Neural crest cell (in vitro differentiated cells): ENCODE results near the gene POTEH. TPM values are rescaled to one million over a fixed set of nuclear protein-coding genes. Genes with fewer than 3 reads are reported as not detected.
"Not testable (repeated sequence)": the region's sequence is repeated elsewhere in the genome, so short reads cannot be mapped to it uniquely, and the experiment has no call there.

Source experiments
- DNase-seq: peaks from one replicate; pipeline ENCODE4 v3.0.0; 2021; ENCODE audit warnings: low read depth, mixed read lengths, low spot score
- H3K27ac Mint-ChIP-seq: one replicate; pipeline ENCODE4 v1.8.0; 2021; ENCODE audit warnings: mild to moderate bottlenecking, mixed read lengths; ENCODE audit not compliant: unreplicated experiment
- H3K27me3 Mint-ChIP-seq: 2 replicates; pipeline ENCODE4 v1.8.0; 2021; ENCODE audit warnings: low read depth, mild to moderate bottlenecking, mixed read lengths
- H3K36me3 Mint-ChIP-seq: 2 replicates; pipeline ENCODE4 v1.8.0; 2021; ENCODE audit warnings: low read depth, mild to moderate bottlenecking, mixed read lengths
- H3K4me1 Mint-ChIP-seq: 2 replicates; pipeline ENCODE4 v1.8.0; 2021; ENCODE audit warnings: mixed read lengths
- H3K4me3 Mint-ChIP-seq: one replicate; pipeline ENCODE4 v1.8.0; 2021; ENCODE audit warnings: mild to moderate bottlenecking, mixed read lengths
- H3K9me3 Mint-ChIP-seq: 2 replicates; pipeline ENCODE4 v1.8.0; 2021; ENCODE audit warnings: mixed read lengths
- total RNA-seq: library from RNA; stranded (reverse); gene quantifications from 2 replicates; pipeline ENCODE4 v1.2.1, GENCODE V29; 2021

POTEH gene
- total RNA-seq, 1 donor from 2014 or later, result not detected

- H3K27me3 Mint-ChIP-seq, H3K27ac Mint-ChIP-seq, DNase-seq, H3K9me3 Mint-ChIP-seq, H3K4me3 Mint-ChIP-seq, H3K4me1 Mint-ChIP-seq, H3K36me3 Mint-ChIP-seq: not testable (repeated sequence)
Measured at GRCh38 chr22:15688090-15688489, 1.7 kb upstream of the POTEH start.

GRCh38 chr22:15689012-15689748 is 646 bp upstream of the POTEH start:
- H3K9me3 Mint-ChIP-seq, H3K4me1 Mint-ChIP-seq, DNase-seq, H3K4me3 Mint-ChIP-seq, H3K27ac Mint-ChIP-seq, H3K36me3 Mint-ChIP-seq, H3K27me3 Mint-ChIP-seq: not testable (repeated sequence)

DNA sequence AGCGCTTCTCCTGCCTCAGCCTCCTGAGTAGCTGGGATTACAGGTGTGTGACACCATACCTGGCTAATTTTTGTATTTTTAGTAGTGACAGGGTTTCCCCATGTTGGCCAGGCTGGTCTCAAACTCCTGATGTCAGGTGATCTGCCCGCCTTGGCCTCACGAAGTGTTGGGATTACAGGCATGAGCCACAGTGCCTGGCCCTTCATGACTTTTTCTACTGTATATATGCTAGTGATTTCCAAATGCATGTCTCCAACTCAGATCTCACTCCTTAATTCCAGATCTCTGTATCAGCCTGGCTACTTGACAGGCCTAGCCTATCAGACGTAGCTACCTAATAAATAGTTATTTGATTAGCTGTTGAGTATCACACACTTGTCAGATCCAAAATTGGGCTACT is 23.8 kb downstream of the POTEH start:
- H3K27ac Mint-ChIP-seq, H3K9me3 Mint-ChIP-seq, H3K27me3 Mint-ChIP-seq, H3K36me3 Mint-ChIP-seq, H3K4me1 Mint-ChIP-seq, H3K4me3 Mint-ChIP-seq, DNase-seq: not testable (repeated sequence)

- H3K36me3 Mint-ChIP-seq, DNase-seq, H3K27me3 Mint-ChIP-seq, H3K9me3 Mint-ChIP-seq, H3K27ac Mint-ChIP-seq, H3K4me1 Mint-ChIP-seq, H3K4me3 Mint-ChIP-seq: not testable (repeated sequence)
Measured at GRCh38 chr22:15714125-15714524, 24.3 kb downstream of the POTEH start.

- H3K9me3 Mint-ChIP-seq, H3K27me3 Mint-ChIP-seq, H3K4me1 Mint-ChIP-seq, H3K4me3 Mint-ChIP-seq, H3K27ac Mint-ChIP-seq, H3K36me3 Mint-ChIP-seq, DNase-seq: not testable (repeated sequence)
Measured at GRCh38 chr22:15721884-15722283, 32.1 kb downstream of the POTEH start.

- H3K27me3 Mint-ChIP-seq, DNase-seq, H3K27ac Mint-ChIP-seq, H3K9me3 Mint-ChIP-seq, H3K4me1 Mint-ChIP-seq, H3K4me3 Mint-ChIP-seq, H3K36me3 Mint-ChIP-seq: not testable (repeated sequence)
Measured at GRCh38 chr22:15729209-15729917, 39.5 kb downstream of the POTEH start.

DNA sequence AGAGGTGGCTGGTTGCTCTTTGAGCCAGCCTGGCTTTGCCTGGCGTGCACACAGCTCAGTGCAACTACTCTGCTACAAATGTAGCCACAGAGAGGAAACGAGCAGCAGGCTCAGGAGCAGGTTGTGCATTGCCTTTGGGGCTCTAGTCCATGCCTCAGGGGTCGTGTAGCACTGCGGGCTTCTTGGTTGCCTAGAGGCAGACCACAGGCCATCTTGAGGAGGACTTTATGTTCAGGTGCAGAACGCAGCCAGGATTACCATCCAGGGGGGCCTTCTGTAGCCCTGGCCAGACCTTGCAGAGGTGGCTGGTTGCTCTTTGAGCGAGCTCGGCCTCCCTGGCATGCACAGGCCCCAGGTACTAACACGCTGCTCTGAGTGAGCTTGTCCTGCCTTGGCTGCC is 41.2 kb downstream of the POTEH start:
- DNase-seq, H3K4me1 Mint-ChIP-seq, H3K9me3 Mint-ChIP-seq, H3K36me3 Mint-ChIP-seq, H3K27ac Mint-ChIP-seq, H3K27me3 Mint-ChIP-seq, H3K4me3 Mint-ChIP-seq: not testable (repeated sequence)

- DNase-seq, H3K27ac Mint-ChIP-seq, H3K9me3 Mint-ChIP-seq, H3K27me3 Mint-ChIP-seq, H3K4me1 Mint-ChIP-seq, H3K4me3 Mint-ChIP-seq, H3K36me3 Mint-ChIP-seq: not testable (repeated sequence)
Measured at GRCh38 chr22:15734411-15734810, 44.6 kb downstream of the POTEH start.

DNA sequence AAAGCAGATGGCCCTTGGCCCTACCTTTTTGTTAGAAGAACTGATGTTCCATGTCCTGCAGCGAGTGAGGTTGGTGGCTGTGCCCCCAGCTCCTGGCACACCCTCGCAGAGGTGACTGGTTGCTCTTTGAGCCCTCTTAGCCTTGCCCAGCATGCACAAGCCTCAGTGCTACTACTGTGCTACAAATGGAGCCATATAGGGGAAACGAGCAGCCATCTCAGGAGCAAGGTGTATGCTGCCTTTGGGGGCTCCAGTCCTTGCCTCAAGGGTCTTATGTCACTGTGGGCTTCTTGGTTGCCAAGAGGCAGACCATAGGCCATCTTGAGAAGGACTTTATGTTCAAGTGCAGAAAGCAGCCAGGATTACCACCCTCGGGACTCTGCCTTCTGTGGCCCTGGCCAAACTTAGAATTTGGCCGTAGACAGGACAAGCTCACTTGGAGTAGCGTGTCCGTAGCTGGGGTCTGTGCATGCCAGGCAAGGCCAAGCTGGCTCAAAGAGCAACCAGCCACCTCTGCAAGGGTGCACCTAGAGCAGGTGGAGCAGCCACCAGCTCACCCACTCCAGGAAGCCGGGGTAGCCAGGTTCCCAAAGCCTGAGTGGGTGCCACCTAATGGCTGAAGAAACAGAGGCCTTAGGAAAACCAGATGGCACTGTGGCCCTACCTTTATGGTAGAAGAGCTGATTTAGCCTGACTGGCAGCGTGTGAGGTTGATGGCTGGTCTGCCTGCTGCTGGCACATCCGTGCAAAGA is 48.5 kb downstream of the POTEH start:
- H3K36me3 Mint-ChIP-seq, H3K4me1 Mint-ChIP-seq, H3K27me3 Mint-ChIP-seq, H3K4me3 Mint-ChIP-seq, DNase-seq, H3K9me3 Mint-ChIP-seq, H3K27ac Mint-ChIP-seq: not testable (repeated sequence)

GRCh38 chr22:15738909-15739391 is 49.1 kb downstream of the POTEH start:
- not testable (repeated sequence) for H3K27ac Mint-ChIP-seq, H3K9me3 Mint-ChIP-seq, DNase-seq, H3K36me3 Mint-ChIP-seq, H3K4me3 Mint-ChIP-seq, H3K4me1 Mint-ChIP-seq, H3K27me3 Mint-ChIP-seq

- not testable (repeated sequence) for H3K9me3 Mint-ChIP-seq, H3K27me3 Mint-ChIP-seq, H3K36me3 Mint-ChIP-seq, H3K27ac Mint-ChIP-seq, DNase-seq, H3K4me3 Mint-ChIP-seq, H3K4me1 Mint-ChIP-seq
Measured at GRCh38 chr22:15747636-15748323, 58.0 kb downstream of the POTEH start.

DNA sequence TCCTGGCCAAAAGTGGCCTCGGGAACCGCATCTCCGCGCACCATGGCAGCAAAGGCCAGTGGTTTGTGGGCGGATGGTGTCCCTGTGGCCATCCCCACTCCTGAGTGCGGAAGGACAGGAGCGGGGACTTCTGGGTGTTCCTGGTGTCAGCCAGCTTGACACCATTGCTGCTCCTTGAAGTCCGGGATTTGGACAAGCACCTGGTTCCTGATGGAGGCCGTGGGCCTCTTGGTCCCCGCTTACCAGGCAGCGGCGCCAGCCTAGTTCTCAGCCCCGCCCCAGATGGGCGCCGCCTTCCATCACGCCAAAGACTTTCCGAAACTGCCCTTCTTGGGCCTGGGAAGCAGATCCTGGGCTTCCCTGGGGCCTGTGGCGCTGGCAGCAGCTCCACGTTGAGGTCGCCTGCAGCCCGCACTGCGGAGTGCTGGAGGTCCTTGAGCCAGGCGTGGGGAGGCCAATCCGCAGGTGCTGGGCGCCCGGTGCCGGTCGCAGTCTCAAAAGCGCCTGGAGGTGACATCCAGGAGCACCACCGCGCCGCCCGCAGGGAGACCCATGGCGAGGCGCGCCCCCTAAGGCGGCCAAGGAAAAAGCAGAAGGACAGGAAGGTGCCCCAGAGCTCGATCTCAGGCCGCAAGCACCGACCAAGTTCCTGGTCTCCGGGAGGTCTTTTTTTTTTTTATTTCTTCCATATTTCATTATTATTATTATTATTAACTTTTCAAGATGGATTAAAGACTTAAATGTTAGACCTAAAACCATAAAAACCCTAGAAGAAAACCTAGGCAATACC is 59.5 kb downstream of the POTEH start:
- H3K27ac Mint-ChIP-seq, H3K27me3 Mint-ChIP-seq, DNase-seq, H3K4me3 Mint-ChIP-seq, H3K36me3 Mint-ChIP-seq, H3K4me1 Mint-ChIP-seq, H3K9me3 Mint-ChIP-seq: not testable (repeated sequence)
